Measurements from ENCODE around the gene DGKK. TPM values are rescaled to one million over a fixed set of nuclear protein-coding genes. Genes with fewer than 3 reads are reported as not detected.
A peak's percentile ranks its signal among the peaks of the same experiment; 100 is the strongest.

The DGKK gene
- total and polyA plus RNA-seq, 4 donors, result 3.2 to 17.7 (median 12.9) TPM

- Histone ChIP-seq H3K4me1 (ENCODE audit: control insufficient read depth, insufficient read depth, low read length) (no peaks in the 10 kb centered on the region), H3K27ac (ENCODE audit: low read depth, low read length) (no peak overlapping the region), H3K4me3 (ENCODE audit: low read depth, low read length) (no peak overlapping the region), H3K36me3 (ENCODE audit: control insufficient read depth, insufficient read depth, low read length) (no peaks in the 10 kb centered on the region), H3K9me3 (ENCODE audit: control insufficient read depth, insufficient read depth, low read length) (no peaks in the 10 kb centered on the region), H3K27me3 (ENCODE audit: control insufficient read depth, insufficient read depth, low read length) (peaks cover 14% of the 10 kb centered on the region)
- no peak for DNase-seq (ENCODE audit: low read depth in 4 of 6, low spot score in 6 of 6)
- WGBS (ENCODE audit: insufficient coverage), result 49% methylated on average over 2 of the region's 3 CpGs
Observed at GRCh38 chrX:50432829-50433289, 37.8 kb downstream of the DGKK start.

- Histone ChIP-seq H3K4me3 (ENCODE audit: low read depth, low read length) (no peak overlapping the region), H3K9me3 (ENCODE audit: control insufficient read depth, insufficient read depth, low read length) (no peaks in the 10 kb centered on the region), H3K27me3 (ENCODE audit: control insufficient read depth, insufficient read depth, low read length) (peaks cover 10% of the 10 kb centered on the region), H3K27ac (ENCODE audit: low read depth, low read length) (no peak overlapping the region), H3K4me1 (ENCODE audit: control insufficient read depth, insufficient read depth, low read length) (no peaks in the 10 kb centered on the region), H3K36me3 (ENCODE audit: control insufficient read depth, insufficient read depth, low read length) (no peaks in the 10 kb centered on the region)
- no peak for DNase-seq (ENCODE audit: low read depth in 4 of 6, low spot score in 6 of 6)
- 90% methylated on average over 1 of the region's 3 CpGs for WGBS (ENCODE audit: insufficient coverage)
Observed at GRCh38 chrX:50431623-50432022, 39.0 kb downstream of the DGKK start.

- Histone ChIP-seq H3K27ac (ENCODE audit: low read depth, low read length) (no peak overlapping the region), H3K27me3 (ENCODE audit: control insufficient read depth, insufficient read depth, low read length) (peaks cover 10% of the 10 kb centered on the region), H3K9me3 (ENCODE audit: control insufficient read depth, insufficient read depth, low read length) (no peaks in the 10 kb centered on the region), H3K36me3 (ENCODE audit: control insufficient read depth, insufficient read depth, low read length) (no peaks in the 10 kb centered on the region), H3K4me3 (ENCODE audit: low read depth, low read length) (no peak overlapping the region), H3K4me1 (ENCODE audit: control insufficient read depth, insufficient read depth, low read length) (no peaks in the 10 kb centered on the region)
- no peak for DNase-seq (ENCODE audit: low read depth in 4 of 6, low spot score in 6 of 6)
- 65% methylated on average over 4 of the region's 5 CpGs for WGBS (ENCODE audit: insufficient coverage)
Observed at GRCh38 chrX:50430917-50431575, 39.6 kb downstream of the DGKK start.

- H3K4me3 ChIP-seq (ENCODE audit: low read depth, low read length), result no peak overlapping the region
- no peaks in the 10 kb centered on the region for H3K9me3 ChIP-seq (ENCODE audit: control insufficient read depth, insufficient read depth, low read length)
- H3K27me3 ChIP-seq (ENCODE audit: control insufficient read depth, insufficient read depth, low read length), result peaks cover 5% of the 10 kb centered on the region
- DNase-seq (ENCODE audit: low read depth in 4 of 6, low spot score in 6 of 6), result no peak
- WGBS (ENCODE audit: insufficient coverage), result no CpG with 5 or more reads among the region's 1 CpG
- H3K27ac ChIP-seq (ENCODE audit: low read depth, low read length), result no peak overlapping the region
- no peaks in the 10 kb centered on the region for H3K4me1 ChIP-seq (ENCODE audit: control insufficient read depth, insufficient read depth, low read length)
- no peaks in the 10 kb centered on the region for H3K36me3 ChIP-seq (ENCODE audit: control insufficient read depth, insufficient read depth, low read length)
Observed at GRCh38 chrX:50428174-50428573, 42.5 kb downstream of the DGKK start.

GRCh38 chrX:50407976-50408375 is 62.6 kb downstream of the DGKK start:
- H3K27me3 ChIP-seq (ENCODE audit: control insufficient read depth, insufficient read depth, low read length), result no peaks in the 10 kb centered on the region
- 80% methylated on average over 2 of the region's 2 CpGs for WGBS (ENCODE audit: insufficient coverage)

GRCh38 chrX:50403903-50404302 is 66.7 kb downstream of the DGKK start:
- Histone ChIP-seq H3K4me3 (ENCODE audit: low read depth, low read length) (no peak overlapping the region), H3K36me3 (ENCODE audit: control insufficient read depth, insufficient read depth, low read length) (no peaks in the 10 kb centered on the region), H3K27me3 (ENCODE audit: control insufficient read depth, insufficient read depth, low read length) (no peaks in the 10 kb centered on the region), H3K4me1 (ENCODE audit: control insufficient read depth, insufficient read depth, low read length) (no peaks in the 10 kb centered on the region), H3K9me3 (ENCODE audit: control insufficient read depth, insufficient read depth, low read length) (no peaks in the 10 kb centered on the region), H3K27ac (ENCODE audit: low read depth, low read length) (no peak overlapping the region)
- DNase-seq (ENCODE audit: low read depth in 4 of 6, low spot score in 6 of 6), result no peak
- WGBS (ENCODE audit: insufficient coverage), result 69% methylated on average over 3 of the region's 5 CpGs

More at GRCh38 chrX:50407976-50408375, 62.6 kb downstream of the DGKK start:
- H3K4me1 ChIP-seq (ENCODE audit: control insufficient read depth, insufficient read depth, low read length), result no peaks in the 10 kb centered on the region
- no peak overlapping the region for H3K4me3 ChIP-seq (ENCODE audit: low read depth, low read length)
- no peak overlapping the region for H3K27ac ChIP-seq (ENCODE audit: low read depth, low read length)
- H3K9me3 ChIP-seq (ENCODE audit: control insufficient read depth, insufficient read depth, low read length), result no peaks in the 10 kb centered on the region
- no peak for DNase-seq (ENCODE audit: low read depth in 4 of 6, low spot score in 6 of 6)
- H3K36me3 ChIP-seq (ENCODE audit: control insufficient read depth, insufficient read depth, low read length), result no peaks in the 10 kb centered on the region

- Histone ChIP-seq H3K9me3 (ENCODE audit: control insufficient read depth, insufficient read depth, low read length) (no peaks in the 10 kb centered on the region), H3K27ac (ENCODE audit: low read depth, low read length) (no peak overlapping the region), H3K4me3 (ENCODE audit: low read depth, low read length) (no peak overlapping the region), H3K4me1 (ENCODE audit: control insufficient read depth, insufficient read depth, low read length) (no peaks in the 10 kb centered on the region), H3K36me3 (ENCODE audit: control insufficient read depth, insufficient read depth, low read length) (no peaks in the 10 kb centered on the region), H3K27me3 (ENCODE audit: control insufficient read depth, insufficient read depth, low read length) (no peaks in the 10 kb centered on the region)
- DNase-seq (ENCODE audit: low read depth in 4 of 6, low spot score in 6 of 6), result no peak
- no CpG with 5 or more reads among the region's 3 CpGs for WGBS (ENCODE audit: insufficient coverage)
Observed at GRCh38 chrX:50402886-50403285, 67.7 kb downstream of the DGKK start.

GRCh38 chrX:50393902-50394301 is 76.7 kb downstream of the DGKK start:
- peak in 3 of 6 donors; percentile 1 to 52 (median 9) for DNase-seq (ENCODE audit: low read depth in 4 of 6, low spot score in 6 of 6)
- H3K9me3 ChIP-seq (ENCODE audit: control insufficient read depth, insufficient read depth, low read length), result no peaks in the 10 kb centered on the region
- peaks cover 7% of the 10 kb centered on the region for H3K27me3 ChIP-seq (ENCODE audit: control insufficient read depth, insufficient read depth, low read length)
- no peaks in the 10 kb centered on the region for H3K36me3 ChIP-seq (ENCODE audit: control insufficient read depth, insufficient read depth, low read length)
- no peaks in the 10 kb centered on the region for H3K4me1 ChIP-seq (ENCODE audit: control insufficient read depth, insufficient read depth, low read length)
- H3K4me3 ChIP-seq (ENCODE audit: low read depth, low read length), result no peak overlapping the region
- WGBS (ENCODE audit: insufficient coverage), result 16% methylated on average over 2 of the region's 2 CpGs
- H3K27ac ChIP-seq (ENCODE audit: low read depth, low read length), result no peak overlapping the region

GRCh38 chrX:50386520-50386919 is 84.1 kb downstream of the DGKK start:
- no peak for DNase-seq (ENCODE audit: low read depth in 4 of 6, low spot score in 6 of 6)
- no CpG with 5 or more reads among the region's 2 CpGs for WGBS (ENCODE audit: insufficient coverage)
- Histone ChIP-seq H3K27ac (ENCODE audit: low read depth, low read length) (no peak overlapping the region), H3K9me3 (ENCODE audit: control insufficient read depth, insufficient read depth, low read length) (no peaks in the 10 kb centered on the region), H3K27me3 (ENCODE audit: control insufficient read depth, insufficient read depth, low read length) (peaks cover 4% of the 10 kb centered on the region), H3K36me3 (ENCODE audit: control insufficient read depth, insufficient read depth, low read length) (no peaks in the 10 kb centered on the region), H3K4me3 (ENCODE audit: low read depth, low read length) (no peak overlapping the region), H3K4me1 (ENCODE audit: control insufficient read depth, insufficient read depth, low read length) (no peaks in the 10 kb centered on the region)

GRCh38 chrX:50381729-50382415 is 88.8 kb downstream of the DGKK start:
- DNase-seq (ENCODE audit: low read depth in 4 of 6, low spot score in 6 of 6), result no peak
- Histone ChIP-seq H3K27ac (ENCODE audit: low read depth, low read length) (no peak overlapping the region), H3K9me3 (ENCODE audit: control insufficient read depth, insufficient read depth, low read length) (no peaks in the 10 kb centered on the region), H3K4me1 (ENCODE audit: control insufficient read depth, insufficient read depth, low read length) (no peaks in the 10 kb centered on the region), H3K27me3 (ENCODE audit: control insufficient read depth, insufficient read depth, low read length) (no peaks in the 10 kb centered on the region), H3K4me3 (ENCODE audit: low read depth, low read length) (no peak overlapping the region), H3K36me3 (ENCODE audit: control insufficient read depth, insufficient read depth, low read length) (no peaks in the 10 kb centered on the region)
- 74% methylated on average over 4 of the region's 5 CpGs for WGBS (ENCODE audit: insufficient coverage)
